HepG2 (cell line): Measurements from ENCODE around the gene TJP3. TPM values are rescaled to one million over a fixed set of nuclear protein-coding genes. Genes with fewer than 3 reads are reported as not detected.

Source experiments
- AFF4 ChIP-seq: sonication (generic); formaldehyde crosslinking; IDR thresholded peaks from 2 replicates; pipeline ENCODE4 v1.4.0; 2020; ENCODE audit warnings: missing genetic modification reagents
- ARNT2 ChIP-seq: sonication (generic); formaldehyde crosslinking; IDR thresholded peaks from 2 replicates; pipeline ENCODE4 v1.8.0; 2022; ENCODE audit warnings: mild to moderate bottlenecking, low read depth, missing genetic modification reagents, moderate library complexity
- CEBPG ChIP-seq: IDR thresholded peaks from 2 replicates; pipeline ENCODE4 v1.6.1; 2016
- CERS6 ChIP-seq: sonication (generic); formaldehyde crosslinking; IDR thresholded peaks from 2 replicates; pipeline ENCODE4 v1.5.0; 2020; ENCODE audit warnings: missing genetic modification reagents
- HNF4A ChIP-seq: sonication (generic); formaldehyde crosslinking; IDR thresholded peaks from 2 replicates; pipeline ENCODE4 v1.4.0; 2020; ENCODE audit warnings: missing genetic modification reagents
- KDM6A ChIP-seq: IDR thresholded peaks from 2 replicates; pipeline ENCODE4 v1.6.1; 2016; ENCODE audit warnings: low read depth
- NR2F1 ChIP-seq, 2 experiments: fragments of 450-650 bp in 1 of 2; formaldehyde crosslinking in 1 of 2; IDR thresholded peaks; 2 replicates each; pipeline versions ENCODE4 v1.5.0 to v1.6.1; 2016 to 2020; ENCODE audit warnings: mild to moderate bottlenecking in 1 of 2, missing compliant biosample characterization in 1 of 2, missing genetic modification reagents in 1 of 2, moderate library complexity in 1 of 2
- PRDM4 ChIP-seq: sonication (generic); formaldehyde crosslinking; IDR thresholded peaks from 2 replicates; pipeline ENCODE4 v1.9.0; 2021; ENCODE audit warnings: missing genetic modification reagents, borderline replicate concordance
- THRA ChIP-seq: sonication (generic); formaldehyde crosslinking; IDR thresholded peaks from 2 replicates; pipeline ENCODE4 v1.4.0; 2020; ENCODE audit warnings: missing genetic modification reagents, borderline replicate concordance
- ZBTB26 ChIP-seq: IDR thresholded peaks from 2 replicates; pipeline ENCODE4 v1.6.1; 2016; ENCODE audit warnings: missing compliant biosample characterization, missing genetic modification reagents, borderline replicate concordance
- ZFYVE20 ChIP-seq: sonication (generic); formaldehyde crosslinking; IDR thresholded peaks from 2 replicates; pipeline ENCODE4 v1.8.0; 2023; ENCODE audit warnings: low read depth, mild to moderate bottlenecking, moderate library complexity, missing genetic modification reagents, borderline replicate concordance
- ZNF180 ChIP-seq: sonication (generic); formaldehyde crosslinking; IDR thresholded peaks from 2 replicates; pipeline ENCODE4 v1.4.0; 2020; ENCODE audit warnings: low read depth, missing genetic modification reagents, borderline replicate concordance
- ZNF263 ChIP-seq: sonication (generic); formaldehyde crosslinking; IDR thresholded peaks from 2 replicates; pipeline ENCODE4 v1.4.0; 2020; ENCODE audit warnings: missing genetic modification reagents
- ZNF550 ChIP-seq: sonication (generic); formaldehyde crosslinking; IDR thresholded peaks from 2 replicates; pipeline ENCODE4 v1.4.0; 2020; ENCODE audit warnings: mild to moderate bottlenecking, missing genetic modification reagents, borderline replicate concordance
- ZNF597 ChIP-seq: sonication (generic); formaldehyde crosslinking; IDR thresholded peaks from 2 replicates; pipeline ENCODE4 v1.5.0; 2020; ENCODE audit warnings: missing genetic modification reagents
- ZNF616 ChIP-seq: sonication (generic); formaldehyde crosslinking; IDR thresholded peaks from 2 replicates; pipeline ENCODE4 v1.5.0; 2020; ENCODE audit warnings: low read depth, mild to moderate bottlenecking, missing genetic modification reagents
- polyA plus RNA-seq, 8 experiments: library from polyadenylated mRNA; depleted of rRNA in 3 of 8; stranded (reverse) in 7 of 8; unstranded in 1 of 8; fragments of >200 nt; fragmentation: Illumina TruSeq in 4 of 8; extraction: Trizol in 4 of 8; gene quantifications; 2 replicates each; pipeline versions ENCODE4 v1.2.1 to v1.2.3, GENCODE V29; 2011 to 2016; ENCODE audit warnings: low read depth in 4 of 8, missing spikeins in 1 of 8, mixed read lengths in 1 of 8; ENCODE audit not compliant: insufficient read depth in 1 of 8
- total RNA-seq, 5 experiments: library from RNA; depleted of rRNA; stranded (reverse); fragments of >200 nt; fragmentation: Illumina TruSeq; extraction: Trizol; gene quantifications; 2 replicates each; pipeline ENCODE4 v1.2.3, GENCODE V29; 2016; ENCODE audit warnings: low read depth in 1 of 5

The TJP3 gene
- total and polyA plus RNA-seq, 2 of the 13 experiments (the other 11 are each of a cell fraction or from before 2014, with no cell fraction given), result 2.3 to 21.5 TPM

GRCh38 chr19:3762501-3763459, 54.6 kb downstream of the TJP3 start, which contains the start of gene MRPL54 (continued):
- TF ChIP-seq PRDM4, result 0 out of 2 replicates have a peak, but pooled peaks have one; percentile 45
- no peak for TF ChIP-seq HNF4A (CRISPR knock-in tag)
- TF ChIP-seq THRA (CRISPR knock-in tag), result no peak
- TF ChIP-seq NR2F1 (CRISPR knock-in tag; IDR thresholded peaks at IDR 0.05), result no peak; a peak in 1 of 4 replicates
- TF ChIP-seq ZBTB26 (CRISPR knock-in tag), result no peak
- TF ChIP-seq AFF4 (CRISPR knock-in tag), result no peak
- no peak for TF ChIP-seq CERS6 (CRISPR knock-in tag)
- no peak for TF ChIP-seq ZNF263 (CRISPR knock-in tag)
- TF ChIP-seq ZNF616 (CRISPR knock-in tag), result no peak
- no peak for TF ChIP-seq ZNF550 (CRISPR knock-in tag)
- TF ChIP-seq ZNF597 (CRISPR knock-in tag), result no peak
- TF ChIP-seq KDM6A (CRISPR knock-in tag), result no peak
- TF ChIP-seq ZFYVE20 (CRISPR knock-in tag), result no peak
- no peak for TF ChIP-seq ARNT2
- no peak for TF ChIP-seq ZNF180
- peak; percentile 59; the same call in 1 of the 2 replicates for TF ChIP-seq CEBPG
